ENCODE measurements around the gene GSTP1. TPM values are rescaled to one million over a fixed set of nuclear protein-coding genes. Genes with fewer than 3 reads are reported as not detected.

The GSTP1 gene
- total RNA-seq, 2 experiments from 2014 or later = 1,139 to 1,604 TPM

GRCh38 chr11:67613313-67613959, 29.8 kb downstream of the GSTP1 start:
- H3K79me2 ChIP-seq (ENCODE audit: insufficient read depth, low read depth, low read length) = peaks cover under 1% of the 10 kb centered on the region; the same call in 1 of the 2 replicates
- intact Hi-C loops (cut with micrococcal nuclease; ENCODE audit: unreplicated experiment) = no loop called here
- no peaks in the 10 kb centered on the region for H3K9me3 ChIP-seq (ENCODE audit: low read length)
- peaks cover 36% of the 10 kb centered on the region for H3K4me1 ChIP-seq (ENCODE audit: insufficient read depth, low read length, poor library complexity, severe bottlenecking)
- peak overlapping the region; percentile 59 for H3K4me3 ChIP-seq (ENCODE audit: low read depth, low read length, poor library complexity, severe bottlenecking)
- H4K20me1 ChIP-seq (ENCODE audit: insufficient read depth, low read length) = no peaks in the 10 kb centered on the region
- ChIA-PET CTCF (ENCODE audit: unreplicated experiment) (interaction anchor here (0.5 to 1.3 kb wide), 2 partner anchors 29 to 866 kb away, joined by 4 to 7 read pairs; no protein-coding TSS in a partner anchor), POLR2A (interaction anchor here (0.5 to 1.2 kb wide), 3 partner anchors 46 to 533 kb away, joined by 3 to 5 read pairs (median 3); no protein-coding TSS in a partner anchor)
- no peaks in the 10 kb centered on the region for H3K9me2 ChIP-seq (ENCODE audit: insufficient read depth, low read length)
- H3K36me3 ChIP-seq (ENCODE audit: insufficient read depth, low read length) = peaks cover 51% of the 10 kb centered on the region
- no TSS peak for BruUV-seq (replicated peaks)
- TF ChIP-seq EZH2phosphoT487 (IDR thresholded peaks at IDR 0.05; ENCODE audit: borderline replicate concordance, low read depth, low read length) = no peak
- TF ChIP-seq CTCF (conservative IDR thresholded peaks at IDR 0.05; ENCODE audit: low read length) = no peak
- peak overlapping the region; percentile 31; the same call in 1 of the 2 replicates for H2AFZ ChIP-seq (ENCODE audit: low read length)
- H3K4me2 ChIP-seq (ENCODE audit: low read length) = peak overlapping the region; percentile 78
- no peak for DNase-seq (ENCODE audit: low spot score)
- H3K27ac ChIP-seq (ENCODE audit: low read depth, low read length, poor library complexity, severe bottlenecking) = peak overlapping the region; percentile 91

GRCh38 chr11:67613960-67614715, 30.5 kb downstream of the GSTP1 start:
- Histone ChIP-seq H4K20me1 (ENCODE audit: insufficient read depth, low read length) (no peaks in the 10 kb centered on the region), H3K9me2 (ENCODE audit: insufficient read depth, low read length) (no peaks in the 10 kb centered on the region), H3K36me3 (ENCODE audit: insufficient read depth, low read length) (peaks cover 44% of the 10 kb centered on the region), H3K4me1 (ENCODE audit: insufficient read depth, low read length, poor library complexity, severe bottlenecking) (peaks cover 34% of the 10 kb centered on the region), H2AFZ (ENCODE audit: low read length) (peak overlapping the region; percentile 31; the same call in 1 of the 2 replicates), H3K9me3 (ENCODE audit: low read length) (no peaks in the 10 kb centered on the region), H3K27ac (ENCODE audit: low read depth, low read length, poor library complexity, severe bottlenecking) (peak overlapping the region; percentile 91), H3K79me2 (ENCODE audit: insufficient read depth, low read depth, low read length) (no peaks in the 10 kb centered on the region), H3K4me3 (ENCODE audit: low read depth, low read length, poor library complexity, severe bottlenecking) (peak overlapping the region; percentile 59), H3K4me2 (ENCODE audit: low read length) (peak overlapping the region; percentile 78)
- TF ChIP-seq EZH2phosphoT487 (IDR thresholded peaks at IDR 0.05; ENCODE audit: borderline replicate concordance, low read depth, low read length) (no peak), CTCF (conservative IDR thresholded peaks at IDR 0.05; ENCODE audit: low read length) (peak; percentile 76)
- peak; percentile 97 for DNase-seq (ENCODE audit: low spot score)
- CTCF ChIA-PET (ENCODE audit: unreplicated experiment) = interaction anchor here (0.5 to 1.3 kb wide), 4 partner anchors 16 to 867 kb away, joined by 3 to 7 read pairs (median 4); no protein-coding TSS in a partner anchor
- intact Hi-C loops (cut with micrococcal nuclease; ENCODE audit: unreplicated experiment) = loop anchor here (1.0 kb wide), 1 partner anchor 42 kb away; no protein-coding TSS in a partner anchor
- no TSS peak for BruUV-seq (replicated peaks)
- POLR2A ChIA-PET = interaction anchor here (0.7 to 1.2 kb wide), 3 partner anchors 14 to 53 kb away, joined by 3 to 4 read pairs (median 3); no protein-coding TSS in a partner anchor

All from OCI-LY7 (cell line).